ENCODE results near the gene DCAF5.

DNA sequence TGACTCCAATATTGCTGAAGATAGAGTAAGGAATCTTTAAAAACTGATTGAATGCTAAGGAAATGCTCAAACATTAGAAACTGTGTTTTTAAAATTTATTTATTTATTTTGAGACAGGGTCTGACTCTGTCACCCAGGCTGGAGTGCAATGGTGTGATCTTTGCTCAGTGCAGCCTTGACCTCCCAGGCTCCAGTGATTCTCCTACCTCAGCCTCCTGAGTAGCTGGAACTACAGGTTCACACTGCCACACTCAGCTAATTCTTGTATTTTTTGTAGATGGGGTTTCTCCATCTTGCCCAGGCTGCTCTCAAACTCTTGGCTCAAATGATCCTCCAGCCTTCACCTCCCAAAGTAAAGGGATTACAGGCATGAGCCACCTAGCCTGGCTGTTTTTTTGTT, 3.3 kb upstream of the DCAF5 start:
- TF ChIP-seq, protein P1, sequence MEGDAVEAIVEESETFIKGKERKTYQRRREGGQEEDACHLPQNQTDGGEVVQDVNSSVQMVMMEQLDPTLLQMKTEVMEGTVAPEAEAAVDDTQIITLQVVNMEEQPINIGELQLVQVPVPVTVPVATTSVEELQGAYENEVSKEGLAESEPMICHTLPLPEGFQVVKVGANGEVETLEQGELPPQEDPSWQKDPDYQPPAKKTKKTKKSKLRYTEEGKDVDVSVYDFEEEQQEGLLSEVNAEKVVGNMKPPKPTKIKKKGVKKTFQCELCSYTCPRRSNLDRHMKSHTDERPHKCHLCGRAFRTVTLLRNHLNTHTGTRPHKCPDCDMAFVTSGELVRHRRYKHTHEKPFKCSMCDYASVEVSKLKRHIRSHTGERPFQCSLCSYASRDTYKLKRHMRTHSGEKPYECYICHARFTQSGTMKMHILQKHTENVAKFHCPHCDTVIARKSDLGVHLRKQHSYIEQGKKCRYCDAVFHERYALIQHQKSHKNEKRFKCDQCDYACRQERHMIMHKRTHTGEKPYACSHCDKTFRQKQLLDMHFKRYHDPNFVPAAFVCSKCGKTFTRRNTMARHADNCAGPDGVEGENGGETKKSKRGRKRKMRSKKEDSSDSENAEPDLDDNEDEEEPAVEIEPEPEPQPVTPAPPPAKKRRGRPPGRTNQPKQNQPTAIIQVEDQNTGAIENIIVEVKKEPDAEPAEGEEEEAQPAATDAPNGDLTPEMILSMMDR (IDR thresholded peaks at IDR 0.05), result no peak
- TF ChIP-seq POLR2AphosphoS5 (IDR thresholded peaks at IDR 0.05), result no peak
- no peak for TF ChIP-seq POLR2A (IDR thresholded peaks at IDR 0.05)
